GM10248 (cell line): Measurements from ENCODE around the gene DNAH7.

Experiments
- CTCF ChIA-PET: fragments of 300-600 bp; sonication (Branson Sonifier 250); formaldehyde crosslinking; extraction: SDS; loops from one replicate; lab custom pipeline; 2021; ENCODE audit warnings: antibody characterized with exemption; lab: Yijun Ruan, JAX
- POLR2A ChIA-PET: fragments of 350-650 bp; sonication (Branson Sonifier 250); formaldehyde crosslinking; extraction: SDS; loops from one replicate; lab custom pipeline; 2020; ENCODE audit warnings: antibody characterized with exemption; lab: Yijun Ruan, JAX
- DNase-seq: peaks from one replicate; pipeline ENCODE4 v3.0.0; 2012; ENCODE audit errors: extremely low spot score
- CTCF ChIP-seq: IDR thresholded peaks from 2 replicates; pipeline ENCODE4 v1.5.1; 2012; ENCODE audit warnings: mild to moderate bottlenecking, low read depth; ENCODE audit errors: extremely low read depth, missing control alignments, control extremely low read depth

The DNAH7 gene

GRCh38 chr2:195838002-195838401, 230.6 kb downstream of the DNAH7 start:
- no peak for TF ChIP-seq CTCF
- POLR2A ChIA-PET = no interaction called here
- no peak for DNase-seq
- CTCF ChIA-PET = no interaction called here

DNA sequence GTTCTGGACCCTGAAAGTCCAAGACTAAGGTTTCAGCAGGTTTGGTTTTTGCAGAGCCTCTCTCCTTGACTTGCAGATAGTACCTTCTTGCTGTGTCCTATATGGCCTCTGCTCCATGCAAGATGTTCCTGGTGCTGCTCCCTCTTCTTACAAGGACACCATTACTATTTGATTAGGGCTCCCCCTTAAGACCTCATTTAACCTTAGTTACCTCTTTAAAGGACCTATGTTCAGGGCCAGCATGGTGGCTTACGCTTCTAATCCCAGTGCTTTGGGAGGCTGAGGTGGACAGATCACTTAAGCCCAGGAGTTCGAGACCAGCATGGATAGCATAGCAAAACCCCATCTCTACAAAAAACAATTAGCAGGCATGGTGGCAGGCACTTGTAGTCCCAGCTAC, 232.6 kb downstream of the DNAH7 start:
- no peak for TF ChIP-seq CTCF
- ChIA-PET POLR2A (no interaction called here), CTCF (no interaction called here)
- DNase-seq = no peak

GRCh38 chr2:195834836-195835235, 233.8 kb downstream of the DNAH7 start:
- ChIA-PET CTCF (interaction anchor here (1.2 kb wide), 1 partner anchor 12 kb away, joined by 4 read pairs; no protein-coding TSS in a partner anchor), POLR2A (no interaction called here)
- no peak for TF ChIP-seq CTCF
- DNase-seq = no peak

DNA sequence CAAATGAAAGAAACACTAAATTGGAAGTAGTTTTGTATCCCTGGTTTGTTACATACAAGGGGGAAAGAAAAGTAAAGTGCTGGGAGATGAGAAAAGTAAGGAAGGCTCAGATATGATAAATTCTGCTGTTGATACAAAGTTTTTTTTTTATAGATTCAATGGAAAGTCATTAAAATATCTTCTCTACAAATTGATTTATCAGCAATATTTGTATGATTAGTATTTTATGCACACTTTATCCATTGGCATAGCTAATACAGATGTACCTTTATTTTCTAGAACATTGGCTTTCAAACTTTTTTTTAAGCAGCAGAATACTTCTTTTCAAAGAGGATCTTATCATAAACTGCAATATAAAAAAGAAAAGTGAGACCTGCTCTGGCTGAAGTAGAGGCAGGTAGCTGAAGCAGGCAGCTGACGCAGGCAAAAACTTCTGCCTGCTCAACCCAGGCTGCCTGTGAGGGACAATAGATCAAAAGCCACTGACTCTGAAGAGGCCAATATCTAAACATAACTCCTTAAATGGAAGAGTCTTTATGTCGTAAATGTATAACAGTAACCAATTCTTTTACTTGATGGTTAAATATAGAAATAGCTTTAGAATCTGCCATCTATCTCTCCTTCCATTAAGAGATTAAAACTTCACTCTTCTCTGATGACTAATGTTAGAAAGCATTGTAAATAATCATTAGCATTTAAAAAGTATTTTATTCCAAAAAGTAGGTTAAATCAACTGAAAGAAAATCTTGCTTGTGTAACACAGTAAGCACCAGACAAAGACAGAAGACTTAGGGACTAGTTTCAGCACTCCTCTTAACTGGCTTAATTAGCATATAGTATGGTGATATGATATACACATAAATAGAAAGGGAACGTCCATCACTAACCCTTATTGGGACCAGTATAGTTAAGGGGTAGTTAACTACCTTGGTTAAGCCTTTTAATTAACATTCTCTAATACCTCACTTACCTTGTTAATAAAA, 237.4 kb downstream of the DNAH7 start:
- ChIA-PET CTCF (no interaction called here), POLR2A (no interaction called here)
- TF ChIP-seq CTCF = no peak
- no peak for DNase-seq

- ChIA-PET POLR2A (no interaction called here), CTCF (no interaction called here)
- no peak for DNase-seq
- TF ChIP-seq CTCF = no peak
Measured at GRCh38 chr2:195824478-195824877, 244.2 kb downstream of the DNAH7 start.

GRCh38 chr2:195823206-195823605, 245.4 kb downstream of the DNAH7 start:
- POLR2A ChIA-PET = no interaction called here
- no peak for DNase-seq
- CTCF ChIA-PET = interaction anchor here (0.9 kb wide), 1 partner anchor 12 kb away, joined by 4 read pairs; no protein-coding TSS in a partner anchor
- TF ChIP-seq CTCF = no peak
